Heart left ventricle (tissue), 16 donors: ENCODE measurements around the gene GHITM. TPM values are rescaled to one million over a fixed set of nuclear protein-coding genes. Genes with fewer than 3 reads are reported as not detected.

Experiments used
- ATAC-seq, 4 donors: fragments of 200-7000 bp; cut with Tn5 transposase; one replicate each; pipeline ENCODE4 v1.9.1; 2020 to 2022; ENCODE audit warnings: moderate library complexity in 4 of 4, mild to moderate bottlenecking in 3 of 4, moderate number of reproducible peaks in 1 of 4
- DNase-seq, 5 donors: peaks; one replicate each; pipeline ENCODE4 v3.0.0-alpha.2; 2020
- H3K27ac ChIP-seq, 12 donors: fragments of 200-600 bp; sonication (generic) in 4 of 12; one replicate each; pipeline versions ENCODE4 v1.5.0 to v1.8.0; 2016 to 2022; ENCODE audit warnings: mild to moderate bottlenecking in 2 of 12
- H3K27me3 ChIP-seq, 9 donors: fragments of 200-600 bp; sonication (generic) in 2 of 9; one replicate each; pipeline versions ENCODE4 v1.5.1 to v1.8.0; 2016 to 2022; ENCODE audit warnings: mild to moderate bottlenecking in 3 of 9
- H3K36me3 ChIP-seq, 9 donors: fragments of 200-600 bp; sonication (generic) in 2 of 9; one replicate each; pipeline versions ENCODE4 v1.5.0 to v1.8.0; 2018 to 2022; ENCODE audit warnings: mild to moderate bottlenecking in 2 of 9
- H3K4me1 ChIP-seq, 12 donors: fragments of 200-600 bp; sonication (generic) in 4 of 12; one replicate each; pipeline versions ENCODE4 v1.5.0 to v1.8.0; 2016 to 2022; ENCODE audit warnings: mild to moderate bottlenecking in 3 of 12
- H3K4me3 ChIP-seq, 12 donors: fragments of 200-600 bp; sonication (generic) in 4 of 12; one replicate each; pipeline versions ENCODE4 v1.5.0 to v1.8.0; 2017 to 2022; ENCODE audit warnings: mild to moderate bottlenecking in 9 of 12, moderate library complexity in 4 of 12
- H3K9me3 ChIP-seq, 12 donors: fragments of 200-600 bp; sonication (generic) in 4 of 12; one replicate each; pipeline versions ENCODE4 v1.5.0 to v1.8.0; 2016 to 2022; ENCODE audit warnings: mild to moderate bottlenecking in 1 of 12
- CTCF ChIP-seq, 12 donors: fragments of 200-600 bp; sonication (generic) in 4 of 12; IDR thresholded peaks; one replicate each; pipeline versions ENCODE4 v1.5.0 to v1.8.0; 2018 to 2022; ENCODE audit warnings: antibody characterized with exemption in 12 of 12, mild to moderate bottlenecking in 5 of 12
- POLR2A ChIP-seq, 2 donors: fragments of 450-650 bp; IDR thresholded peaks; one replicate each; pipeline ENCODE4 v1.6.1; 2017; ENCODE audit warnings: antibody characterized with exemption in 2 of 2, mild to moderate bottlenecking in 2 of 2, moderate library complexity in 2 of 2
- WGBS, 4 donors: extraction: QIAGEN DNeasy Blood & Tissue Kit in 2 of 4; methylation state at CpG; one replicate each; pipeline versions ENCODE4 v1.1.5 to v1.1.7; 2013 to 2018; 5-methylcytosine and 5-hydroxymethylcytosine counted together
- intact Hi-C, 10 donors: fragments of 100-400 bp; cut with DNase I; formaldehyde crosslinking; loops; one replicate each; pipeline versions ENCODE4 v1.11.1 to v1.14.2; 2022
- polyA plus RNA-seq, 2 donors: library from polyadenylated mRNA; stranded (reverse); fragments of 200-250 nt; gene quantifications; one replicate each; pipeline ENCODE4 v1.2.3, GENCODE V29; 2013
- total RNA-seq, 9 donors: library from RNA; depleted of rRNA in 2 of 9; stranded (reverse); fragments of >200 nt in 2 of 9; fragmentation: NEBNext Ultra II Directional in 3 of 9; extraction: Animal tissue kit (Norgen Biotek cat#: 25700) in 3 of 9; gene quantifications; one replicate each; pipeline versions ENCODE4 v1.1.0 to v1.2.4, GENCODE V29; 2016 to 2023
- donor health status: ischemic (EF 13 %, LVEDD 7.1; RV severe dilation, severe dysfunction).
- donor health status: healthy with polysubstance abuse.
- donor health status: DM: no; HTN: yes; CAD: no.
- donor health status: DM: no; HTN: no; CAD: no.
- donor health status: ischemic (EF 25% LVEDD 6.9; RV normal size, moderate dysfunction).
- donor health status: ischemic (EF 25% LVEDD 5.7; RV mildly dilated, moderate dysfunction).
- donor health status: healthy.
- donor health status: DM: yes; HTN: yes; CAD: no.
- donor health status: ischemic (EF 35%, LVEDD 5.7; RV mildly dilated, moderate dysfunction).
- donor health status: nonischemic (EF 11% LVEDD 7.7; RV severe dilation, severe dysfunction).
- donor health status: DM: yes; HTN: yes; CAD: no.
- donor health status: PGD.
- donor health status: ischemic (EF 29% LVEDD 5.4; RV normal size, mild dysfunction).
- donor health status: nonischemic (EF 23%, LVEDD 6.1; RV moderate dilation, normal function).

Gene GHITM
- total and polyA plus RNA-seq, 11 donors = 274 to 603 (median 393) TPM

- WGBS, 4 donors = 85 to 97% (median 87%) methylated on average over 2 to 3 of the region's 3 CpGs
- no peak for DNase-seq
- ATAC-seq = no peak
These were observed 51.3 kb downstream of the GHITM start for GRCh38 chr10:84190621-84191020.

GRCh38 chr10:84191106-84191505 lies 51.8 kb downstream of the GHITM start:
- no peak for ATAC-seq
- TF ChIP-seq POLR2A (IDR thresholded peaks at IDR 0.05) (no peak), CTCF (IDR thresholded peaks at IDR 0.05) (no peak)
- Histone ChIP-seq H3K4me1 (peaks cover 0 to 18% (median 8%) of the 10 kb centered on the region in 12 donors), H3K36me3 (no peaks in the 10 kb centered on the region), H3K27me3 (peaks cover 9 to 50% (median 23%) of the 10 kb centered on the region in 9 donors), H3K4me3 (no peak overlapping the region), H3K9me3 (no peaks in the 10 kb centered on the region), H3K27ac (no peak overlapping the region)
- DNase-seq = no peak
- 71 to 95% (median 74%) methylated on average over 2 to 5 of the region's 5 CpGs for WGBS, 4 donors
- intact Hi-C loops = no loop called here

More at GRCh38 chr10:84190621-84191020, 51.3 kb downstream of the GHITM start:
- TF ChIP-seq CTCF (IDR thresholded peaks at IDR 0.05) (no peak), POLR2A (IDR thresholded peaks at IDR 0.05) (no peak)
- no peak overlapping the region for H3K27ac ChIP-seq
- H3K4me3 ChIP-seq = no peak overlapping the region
- no peaks in the 10 kb centered on the region for H3K36me3 ChIP-seq
- H3K9me3 ChIP-seq = no peaks in the 10 kb centered on the region
- peaks cover 9 to 45% (median 19%) of the 10 kb centered on the region in 9 donors for H3K27me3 ChIP-seq
- peaks cover 0 to 18% (median 8%) of the 10 kb centered on the region in 12 donors for H3K4me1 ChIP-seq
- intact Hi-C loops = no loop called here

GRCh38 chr10:84193327-84193726 lies 54.0 kb downstream of the GHITM start:
- intact Hi-C loops = no loop called here
- Histone ChIP-seq H3K27ac (no peak overlapping the region), H3K4me1 (peaks cover 0 to 26% (median 8%) of the 10 kb centered on the region in 12 donors), H3K9me3 (no peaks in the 10 kb centered on the region), H3K4me3 (no peak overlapping the region), H3K27me3 (peaks cover 9 to 61% (median 23%) of the 10 kb centered on the region in 9 donors), H3K36me3 (no peaks in the 10 kb centered on the region)
- WGBS, 4 donors = 88 to 95% (median 92%) methylated on average over 2 of the region's 2 CpGs
- no peak for DNase-seq
- TF ChIP-seq CTCF (IDR thresholded peaks at IDR 0.05) (no peak), POLR2A (IDR thresholded peaks at IDR 0.05) (no peak)
- ATAC-seq = no peak

GRCh38 chr10:84193846-84194423 lies 54.6 kb downstream of the GHITM start:
- H3K27ac ChIP-seq = no peak overlapping the region
- peak overlapping the region; percentile 28 to 56 (median 50) for H3K4me3 ChIP-seq
- intact Hi-C loops = no loop called here
- no peaks in the 10 kb centered on the region for H3K36me3 ChIP-seq
- peaks cover 9 to 57% (median 23%) of the 10 kb centered on the region in 9 donors for H3K27me3 ChIP-seq
- TF ChIP-seq POLR2A (IDR thresholded peaks at IDR 0.05) = no peak
- no peak for TF ChIP-seq CTCF (IDR thresholded peaks at IDR 0.05)
- ATAC-seq (no peak), DNase-seq (no peak)
- no peaks in the 10 kb centered on the region for H3K9me3 ChIP-seq
- peaks cover 0 to 26% (median 8%) of the 10 kb centered on the region in 12 donors for H3K4me1 ChIP-seq
- 24 to 38% (median 30%) methylated on average over 5 of the region's 5 CpGs for WGBS, 4 donors
